GM21576 (cell line): ENCODE data around the gene NSUN6.

Experiments
- ATAC-seq: cut with Tn5 transposase; IDR thresholded peaks from one replicate; pipeline ENCODE4 v1.9.1; 2021; ENCODE audit warnings: mild to moderate bottlenecking, moderate library complexity; ENCODE audit not compliant: unreplicated experiment

NSUN6 gene

GRCh38 chr10:18565006-18565405 is 86.4 kb downstream of the NSUN6 start:
- ATAC-seq, result no peak

- no peak for ATAC-seq
Observed at GRCh38 chr10:18563003-18563726, 88.2 kb downstream of the NSUN6 start.

- no peak for ATAC-seq
Observed at GRCh38 chr10:18561861-18562551, 89.4 kb downstream of the NSUN6 start.

- no peak for ATAC-seq
Observed at GRCh38 chr10:18557960-18558359, 93.4 kb downstream of the NSUN6 start.

- ATAC-seq, result no peak
Observed at GRCh38 chr10:18556522-18557147, 94.8 kb downstream of the NSUN6 start.

GRCh38 chr10:18554479-18554878 is 96.9 kb downstream of the NSUN6 start:
- no peak for ATAC-seq

GRCh38 chr10:18551473-18551872 is 99.9 kb downstream of the NSUN6 start:
- ATAC-seq, result no peak

GRCh38 chr10:18549105-18549504 is 102.3 kb downstream of the NSUN6 start:
- ATAC-seq, result no peak

- ATAC-seq, result no peak
Observed at GRCh38 chr10:18545621-18546305, 105.6 kb downstream of the NSUN6 start.

GRCh38 chr10:18542832-18543231 is 108.6 kb downstream of the NSUN6 start:
- ATAC-seq, result no peak

- no peak for ATAC-seq
Observed at GRCh38 chr10:18540195-18540594, 111.2 kb downstream of the NSUN6 start.

GRCh38 chr10:18539335-18539734 is 112.1 kb downstream of the NSUN6 start:
- no peak for ATAC-seq

GRCh38 chr10:18533896-18534295 is 117.5 kb downstream of the NSUN6 start:
- no peak for ATAC-seq

- ATAC-seq, result no peak
Observed at GRCh38 chr10:18532881-18533535, 118.4 kb downstream of the NSUN6 start.

GRCh38 chr10:18528292-18528691 is 123.1 kb downstream of the NSUN6 start:
- ATAC-seq, result no peak

- ATAC-seq, result no peak
Observed at GRCh38 chr10:18527687-18528086, 123.7 kb downstream of the NSUN6 start.

- no peak for ATAC-seq
Observed at GRCh38 chr10:18523858-18524257, 127.5 kb downstream of the NSUN6 start.

- no peak for ATAC-seq
Observed at GRCh38 chr10:18523025-18523424, 128.4 kb downstream of the NSUN6 start.

GRCh38 chr10:18516851-18517250 is 134.5 kb downstream of the NSUN6 start:
- no peak for ATAC-seq

- no peak for ATAC-seq
Observed at GRCh38 chr10:18514537-18514936, 136.8 kb downstream of the NSUN6 start.

- ATAC-seq, result no peak
Observed at GRCh38 chr10:18508587-18508986, 142.8 kb downstream of the NSUN6 start.
